Right atrium auricular region (tissue), 2 donors: Measurements from ENCODE around the gene PDSS2. TPM values are rescaled to one million over a fixed set of nuclear protein-coding genes. Genes with fewer than 3 reads are reported as not detected.
"Not testable (repeated sequence)": the region's sequence is repeated elsewhere in the genome, so short reads cannot be mapped to it uniquely, and the experiment has no call there.

ENCODE experiments used
- DNase-seq: peaks from one replicate; pipeline ENCODE4 v3.0.0-alpha.2; 2019; ENCODE audit warnings: low spot score
- H3K27ac ChIP-seq, 2 donors: fragments of 200-600 bp; sonication (generic); 1 replicate in 1 of 2; 2 replicates in 1 of 2; pipeline ENCODE4 v1.5.1; 2016 to 2019
- H3K27me3 ChIP-seq, 2 donors: fragments of 200-600 bp; sonication (generic); one replicate each; pipeline versions ENCODE4 v1.5.1 to v1.6.0; 2017 to 2019
- H3K36me3 ChIP-seq: fragments of 200-600 bp; sonication (generic); one replicate; pipeline ENCODE4 v1.5.1; 2016
- H3K4me1 ChIP-seq, 2 donors: fragments of 200-600 bp; sonication (generic); one replicate each; pipeline versions ENCODE4 v1.5.1 to v1.6.0; 2017 to 2019
- H3K4me3 ChIP-seq, 2 donors: fragments of 200-600 bp; sonication (generic); 1 replicate in 1 of 2; 2 replicates in 1 of 2; pipeline ENCODE4 v1.5.1; 2017 to 2019; ENCODE audit warnings: mild to moderate bottlenecking in 1 of 2, moderate library complexity in 1 of 2
- H3K9me3 ChIP-seq, 2 donors: fragments of 200-600 bp; sonication (generic); one replicate each; pipeline ENCODE4 v1.5.1; 2019
- total RNA-seq, 2 donors: library from RNA; depleted of rRNA; stranded (reverse); fragments of >200 nt; gene quantifications; one replicate each; pipeline ENCODE4 v1.1.0, GENCODE V29; 2016
- TF ChIP-seq, protein P1 (sequence below), 2 donors: fragments of 200-600 bp; sonication (generic); IDR thresholded peaks; one replicate each; pipeline ENCODE4 v1.5.1; 2019; ENCODE audit warnings: antibody characterized with exemption in 2 of 2

The PDSS2 gene
- total RNA-seq, 2 donors from 2014 or later: 8.8 to 18.2 TPM

DNA sequence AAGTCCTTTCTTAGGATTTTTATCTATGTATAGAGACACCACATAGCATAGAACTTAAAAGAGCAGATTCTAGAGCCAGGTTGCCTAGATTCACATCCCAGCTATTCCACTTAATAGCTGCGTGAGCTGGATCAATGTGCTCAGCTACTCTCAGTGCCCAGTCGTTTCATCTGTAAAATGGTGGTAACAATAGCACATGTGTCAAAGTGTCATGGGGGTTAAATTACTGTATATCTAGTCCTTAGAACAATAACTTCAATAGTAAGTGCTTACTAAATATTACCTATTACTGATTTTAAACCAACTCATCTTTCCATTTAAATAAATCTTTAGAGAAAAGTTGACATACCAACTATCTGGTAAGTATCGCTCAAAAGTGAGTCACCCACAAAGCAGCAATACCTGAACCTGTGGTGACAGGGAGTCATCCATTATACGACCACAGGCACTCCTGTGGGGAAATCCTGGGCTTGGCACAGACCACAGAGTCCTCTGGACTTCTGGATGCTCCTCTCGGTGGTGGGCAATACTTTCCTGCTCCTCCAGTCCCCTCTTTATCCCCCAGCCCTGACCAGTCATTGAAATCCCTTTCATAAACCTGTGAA is 154.8 kb downstream of the PDSS2 start:
- H3K36me3 ChIP-seq: no peaks in the 10 kb centered on the region
- TF ChIP-seq, protein P1, sequence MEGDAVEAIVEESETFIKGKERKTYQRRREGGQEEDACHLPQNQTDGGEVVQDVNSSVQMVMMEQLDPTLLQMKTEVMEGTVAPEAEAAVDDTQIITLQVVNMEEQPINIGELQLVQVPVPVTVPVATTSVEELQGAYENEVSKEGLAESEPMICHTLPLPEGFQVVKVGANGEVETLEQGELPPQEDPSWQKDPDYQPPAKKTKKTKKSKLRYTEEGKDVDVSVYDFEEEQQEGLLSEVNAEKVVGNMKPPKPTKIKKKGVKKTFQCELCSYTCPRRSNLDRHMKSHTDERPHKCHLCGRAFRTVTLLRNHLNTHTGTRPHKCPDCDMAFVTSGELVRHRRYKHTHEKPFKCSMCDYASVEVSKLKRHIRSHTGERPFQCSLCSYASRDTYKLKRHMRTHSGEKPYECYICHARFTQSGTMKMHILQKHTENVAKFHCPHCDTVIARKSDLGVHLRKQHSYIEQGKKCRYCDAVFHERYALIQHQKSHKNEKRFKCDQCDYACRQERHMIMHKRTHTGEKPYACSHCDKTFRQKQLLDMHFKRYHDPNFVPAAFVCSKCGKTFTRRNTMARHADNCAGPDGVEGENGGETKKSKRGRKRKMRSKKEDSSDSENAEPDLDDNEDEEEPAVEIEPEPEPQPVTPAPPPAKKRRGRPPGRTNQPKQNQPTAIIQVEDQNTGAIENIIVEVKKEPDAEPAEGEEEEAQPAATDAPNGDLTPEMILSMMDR (IDR thresholded peaks at IDR 0.05): no peak
- no peak overlapping the region for H3K27ac ChIP-seq
- no peak overlapping the region for H3K4me3 ChIP-seq
- DNase-seq: no peak
- no peaks in the 10 kb centered on the region for H3K9me3 ChIP-seq
- no peaks in the 10 kb centered on the region for H3K27me3 ChIP-seq
- H3K4me1 ChIP-seq: no peaks in the 10 kb centered on the region

DNA sequence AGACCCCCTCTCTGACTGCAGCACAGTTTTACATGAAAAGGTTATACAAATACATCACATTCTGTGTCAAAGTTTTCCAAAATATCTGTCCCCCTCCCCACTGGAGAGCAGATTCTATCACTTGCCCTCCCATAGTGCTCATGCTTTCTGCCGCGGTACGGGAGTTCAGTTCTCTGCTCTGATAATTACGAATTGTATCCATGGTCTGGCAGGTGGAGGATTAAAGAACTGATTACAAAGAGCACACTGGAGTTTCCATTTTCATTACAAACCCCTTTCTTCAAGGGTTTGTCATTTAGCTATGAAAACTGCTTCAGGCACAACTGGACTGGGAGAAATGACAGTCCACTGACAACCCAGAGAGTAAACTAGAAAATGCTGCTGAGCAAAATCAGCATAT is 166.0 kb downstream of the PDSS2 start:
- TF ChIP-seq, protein P1 (IDR thresholded peaks at IDR 0.05): no peak
- H3K4me3 ChIP-seq: no peak overlapping the region
- DNase-seq: no peak
- H3K9me3 ChIP-seq: no peaks in the 10 kb centered on the region
- no peak overlapping the region for H3K27ac ChIP-seq
- H3K4me1 ChIP-seq: peaks cover 0 to 10% of the 10 kb centered on the region in 2 donors
- H3K27me3 ChIP-seq: no peaks in the 10 kb centered on the region
- H3K36me3 ChIP-seq: no peaks in the 10 kb centered on the region

DNA sequence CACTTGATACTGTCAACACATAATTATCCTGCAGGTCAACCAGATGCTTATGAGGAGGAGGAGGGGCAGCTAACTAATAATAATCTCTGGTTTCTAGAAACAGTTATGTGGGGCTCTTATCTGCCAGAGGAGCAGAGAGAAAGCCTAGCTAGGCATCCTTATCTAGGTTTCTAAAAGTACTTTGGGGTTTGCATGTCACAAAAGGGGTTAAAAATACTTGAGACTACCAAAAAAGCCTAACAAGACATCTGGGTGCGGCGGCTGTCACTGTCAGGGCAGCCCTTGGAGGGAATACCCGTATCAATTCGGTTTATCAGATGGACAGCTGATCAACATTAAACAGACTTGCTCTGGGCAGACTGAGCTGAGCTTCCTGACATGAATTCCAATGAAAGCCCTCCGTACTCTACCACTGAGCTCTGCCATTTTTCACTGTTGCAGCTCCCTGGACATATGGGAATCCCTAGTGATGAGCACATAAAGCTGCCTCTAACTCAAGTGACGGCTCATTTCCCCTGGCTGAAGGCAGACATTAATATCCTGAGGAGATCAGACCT is 166.6 kb downstream of the PDSS2 start:
- H3K4me3 ChIP-seq: no peak overlapping the region

DNA sequence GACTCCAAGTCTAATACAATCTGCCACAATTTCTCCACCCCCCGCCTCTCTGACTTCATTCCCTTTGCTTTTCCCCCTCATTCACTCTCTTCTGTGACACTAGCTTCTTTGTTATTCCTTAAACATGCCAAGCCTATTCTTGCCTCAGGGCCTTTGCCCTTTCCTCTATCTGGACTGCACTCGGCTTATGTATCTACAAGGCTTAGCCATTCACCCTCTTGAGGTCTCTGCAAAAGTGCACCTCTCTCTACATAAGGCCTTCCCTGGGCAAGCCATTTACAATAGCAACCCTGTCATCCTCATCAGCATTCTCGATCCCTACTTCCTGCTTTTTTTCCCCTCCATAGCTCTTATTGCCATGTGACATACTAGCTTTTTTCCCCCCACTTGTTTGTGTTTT is 168.9 kb downstream of the PDSS2 start:
- Histone ChIP-seq H3K4me3 (no peak overlapping the region), H3K36me3 (no peaks in the 10 kb centered on the region), H3K27me3 (no peaks in the 10 kb centered on the region), H3K9me3 (no peaks in the 10 kb centered on the region), H3K27ac (no peak overlapping the region), H3K4me1 (peaks cover 0 to 10% of the 10 kb centered on the region in 2 donors)
- TF ChIP-seq, protein P1 (IDR thresholded peaks at IDR 0.05): no peak
- DNase-seq: no peak

More for the DNA sequence above, 166.6 kb downstream of the PDSS2 start:
- Histone ChIP-seq H3K27me3 (no peaks in the 10 kb centered on the region), H3K4me1 (peaks cover 0 to 10% of the 10 kb centered on the region in 2 donors), H3K9me3 (no peaks in the 10 kb centered on the region), H3K27ac (no peak overlapping the region), H3K36me3 (no peaks in the 10 kb centered on the region)
- DNase-seq: no peak
- TF ChIP-seq, protein P1 (IDR thresholded peaks at IDR 0.05): no peak

DNA sequence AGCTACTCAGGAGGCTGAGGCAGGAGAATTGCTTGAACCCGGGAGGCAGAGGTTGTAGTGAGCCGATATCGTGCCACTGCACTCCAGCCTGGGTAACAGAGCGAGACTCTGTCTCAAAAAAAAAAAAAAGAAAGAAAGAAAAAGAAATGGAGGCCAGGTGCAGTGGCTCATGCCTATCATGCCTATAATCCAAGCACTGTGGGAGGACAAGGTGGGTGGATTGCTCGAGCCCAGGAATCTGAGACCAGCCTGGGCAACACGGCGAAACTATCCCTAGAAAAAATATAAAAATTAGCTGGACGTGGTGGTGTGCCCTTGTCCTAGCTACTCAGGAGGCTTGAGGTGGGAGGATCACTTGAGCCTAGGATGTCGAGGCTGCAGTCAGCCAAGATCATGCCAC is 170.1 kb downstream of the PDSS2 start:
- H3K4me3 ChIP-seq, H3K36me3 ChIP-seq, H3K27me3 ChIP-seq, H3K9me3 ChIP-seq, DNase-seq, H3K27ac ChIP-seq, H3K4me1 ChIP-seq: not testable (repeated sequence)

DNA sequence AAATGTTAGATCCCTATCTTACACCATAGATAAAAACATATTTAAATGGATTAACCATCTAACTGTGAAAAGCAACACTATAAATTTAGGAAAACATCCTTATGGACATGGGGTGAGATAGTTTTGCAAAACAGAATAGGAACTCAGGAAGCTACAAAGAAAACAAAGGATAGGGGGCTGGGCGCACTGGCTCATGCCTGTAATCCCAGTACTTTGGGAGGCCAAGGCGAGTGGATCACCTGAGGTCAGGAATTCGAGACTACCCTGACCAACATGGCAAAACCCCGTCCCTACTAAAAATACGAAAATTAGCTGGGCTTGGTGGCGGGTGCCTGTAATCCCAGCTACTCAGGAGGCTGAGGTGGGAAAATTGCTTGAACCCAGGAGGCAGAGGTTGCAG is 173.7 kb downstream of the PDSS2 start:
- not testable (repeated sequence) for H3K4me3 ChIP-seq, H3K27ac ChIP-seq, H3K4me1 ChIP-seq, H3K9me3 ChIP-seq, H3K36me3 ChIP-seq, DNase-seq, H3K27me3 ChIP-seq

DNA sequence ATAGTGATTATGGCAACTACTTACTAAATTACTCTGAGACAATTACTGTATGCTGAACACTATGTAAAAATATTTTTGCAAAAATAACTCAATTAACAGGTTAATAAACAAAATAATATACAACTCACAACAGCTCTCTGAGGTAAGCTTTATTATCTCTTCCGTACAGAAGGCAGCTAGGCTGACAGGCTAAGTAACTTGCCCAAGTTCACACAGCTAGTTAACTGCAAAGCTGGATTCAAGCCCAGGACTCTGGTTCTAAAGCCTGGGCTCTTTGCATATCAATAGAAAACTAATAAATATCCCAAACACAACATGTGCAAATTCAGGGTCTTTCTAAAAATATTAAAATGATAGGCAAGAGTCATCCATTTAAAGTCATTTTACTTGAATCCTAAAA is 174.6 kb downstream of the PDSS2 start:
- no peaks in the 10 kb centered on the region for H3K4me1 ChIP-seq
- no peaks in the 10 kb centered on the region for H3K36me3 ChIP-seq
- no peak overlapping the region for H3K4me3 ChIP-seq
- H3K9me3 ChIP-seq: no peaks in the 10 kb centered on the region
- DNase-seq: no peak
- TF ChIP-seq, protein P1 (IDR thresholded peaks at IDR 0.05): no peak
- no peaks in the 10 kb centered on the region for H3K27me3 ChIP-seq
- H3K27ac ChIP-seq: no peak overlapping the region
